Gastrocnemius medialis (tissue), 4 donors: ENCODE measurements around the gene RPL39L. TPM values are rescaled to one million over a fixed set of nuclear protein-coding genes. Genes with fewer than 3 reads are reported as not detected.
"Not testable (repeated sequence)": the region's sequence is repeated elsewhere in the genome, so short reads cannot be mapped to it uniquely, and the experiment has no call there.

Experiments used
- ATAC-seq, 2 donors: fragments of 150-250 bp; one replicate each; pipeline ENCODE4 v1.9.1; 2016
- DNase-seq, 2 donors: peaks; one replicate each; pipeline ENCODE4 v3.0.0-alpha.2; 2019
- H3K27ac ChIP-seq, 4 donors: fragments of 200-600 bp; sonication (generic); 1 replicate in 1 of 4; 2 replicates in 3 of 4; pipeline ENCODE4 v1.5.1; 2016 to 2018; ENCODE audit warnings: mild to moderate bottlenecking in 2 of 4, moderate library complexity in 1 of 4
- H3K27me3 ChIP-seq, 3 donors: fragments of 200-600 bp; sonication (generic) in 2 of 3; 1 replicate in 1 of 3; 2 replicates in 2 of 3; pipeline versions ENCODE4 v1.5.1 to v1.6.0; 2016 to 2019; ENCODE audit warnings: mild to moderate bottlenecking in 1 of 3, moderate library complexity in 1 of 3
- H3K36me3 ChIP-seq, 2 donors: fragments of 200-600 bp; sonication (generic) in 1 of 2; one replicate each; pipeline ENCODE4 v1.5.1; 2017 to 2018
- H3K4me1 ChIP-seq, 2 donors: fragments of 200-600 bp; sonication (generic) in 1 of 2; one replicate each; pipeline ENCODE4 v1.5.1; 2016 to 2017; ENCODE audit warnings: mild to moderate bottlenecking in 2 of 2
- H3K4me3 ChIP-seq, 4 donors: fragments of 200-600 bp; sonication (generic) in 3 of 4; 1 replicate in 1 of 4; 2 replicates in 3 of 4; pipeline ENCODE4 v1.5.1; 2016 to 2019; ENCODE audit warnings: mild to moderate bottlenecking in 2 of 4
- H3K9me3 ChIP-seq, 3 donors: fragments of 200-600 bp; sonication (generic) in 2 of 3; 1 replicate in 1 of 3; 2 replicates in 2 of 3; pipeline ENCODE4 v1.5.1; 2016 to 2019
- CTCF ChIP-seq, 5 experiments: fragments of 450-650 bp in 3 of 5; fragments of 200-600 bp in 2 of 5; sonication (generic) in 2 of 5; IDR thresholded peaks in 4 of 5; conservative IDR thresholded peaks in 1 of 5; 1 replicate in 4 of 5; 2 replicates in 1 of 5; pipeline ENCODE4 v1.5.1; 2016 to 2019; ENCODE audit warnings: antibody characterized with exemption in 5 of 5, mild to moderate bottlenecking in 3 of 5, moderate library complexity in 3 of 5
- POLR2A ChIP-seq, 2 donors: fragments of 450-650 bp; IDR thresholded peaks; one replicate each; pipeline ENCODE4 v1.6.1; 2017; ENCODE audit warnings: antibody characterized with exemption in 2 of 2, mild to moderate bottlenecking in 2 of 2, moderate library complexity in 2 of 2
- in situ Hi-C, 4 donors: fragments of 200-750 bp; cut with MboI; loops; one replicate each; pipeline versions ENCODE4 v1.15.0 to v1.8.0; 2017; ENCODE audit warnings: low sequenced_read_pairs in 4 of 4
- intact Hi-C: fragments of 100-400 bp; cut with DNase I; formaldehyde crosslinking; loops from one replicate; pipeline ENCODE4 v1.15.1; 2023; ENCODE audit warnings: low total_unique reads
- total RNA-seq, 4 donors: library from RNA; depleted of rRNA; stranded (reverse); fragments of >200 nt; gene quantifications; one replicate each; pipeline versions ENCODE4 v1.1.0 to v1.2.3, GENCODE V29; 2016

The RPL39L gene
- total RNA-seq, 4 donors from 2014 or later, result 0.71 to 1.6 TPM; not detected in 2

GRCh38 chr3:187136337-187136736 lies 3.0 kb downstream of the RPL39L start:
- in situ Hi-C loops (no loop called here), intact Hi-C loops (no loop called here)
- Histone ChIP-seq H3K4me3 (no peak overlapping the region), H3K4me1 (peaks cover 0 to 8% of the 10 kb centered on the region in 2 donors), H3K36me3 (no peaks in the 10 kb centered on the region), H3K9me3 (no peaks in the 10 kb centered on the region), H3K27ac (no peak overlapping the region), H3K27me3 (peaks cover 0 to 3% (median 0%) of the 10 kb centered on the region in 3 donors)
- DNase-seq, result no peak
- no peak for ATAC-seq
- no peak for TF ChIP-seq POLR2A (IDR thresholded peaks at IDR 0.05)
- no peak for TF ChIP-seq CTCF (IDR thresholded peaks at IDR 0.05 in 4 of 5, conservative IDR thresholded peaks at IDR 0.05 in 1 of 5)

DNA sequence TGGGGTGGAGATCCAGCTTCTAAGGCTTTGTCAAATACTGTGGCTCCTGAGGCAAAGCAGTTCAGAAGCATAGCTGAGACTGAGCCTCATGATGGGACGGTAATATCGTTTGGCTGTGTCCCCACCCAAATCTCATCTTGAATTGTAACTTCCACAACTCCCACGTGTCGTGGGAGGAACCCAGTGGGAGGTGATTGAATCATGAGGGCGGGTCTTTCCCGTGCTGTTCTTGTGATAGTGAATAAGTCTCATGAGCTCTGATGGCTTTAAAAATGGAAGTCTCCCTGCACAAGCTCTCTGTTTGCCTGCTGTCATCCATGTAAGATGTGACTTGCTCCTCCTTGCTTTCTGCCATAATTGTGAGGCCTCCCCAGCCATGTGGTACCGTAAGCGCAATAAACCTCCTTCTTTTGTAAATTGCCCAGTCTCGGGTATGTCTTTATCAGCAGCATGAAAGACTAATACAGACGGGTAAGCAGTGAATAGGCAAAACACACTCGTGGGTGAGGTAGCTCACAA lies 4.1 kb downstream of the RPL39L start:
- H3K27ac ChIP-seq, ATAC-seq, H3K4me1 ChIP-seq, H3K4me3 ChIP-seq, H3K27me3 ChIP-seq, intact Hi-C loops, DNase-seq, H3K36me3 ChIP-seq, in situ Hi-C loops, H3K9me3 ChIP-seq: not testable (repeated sequence)

DNA sequence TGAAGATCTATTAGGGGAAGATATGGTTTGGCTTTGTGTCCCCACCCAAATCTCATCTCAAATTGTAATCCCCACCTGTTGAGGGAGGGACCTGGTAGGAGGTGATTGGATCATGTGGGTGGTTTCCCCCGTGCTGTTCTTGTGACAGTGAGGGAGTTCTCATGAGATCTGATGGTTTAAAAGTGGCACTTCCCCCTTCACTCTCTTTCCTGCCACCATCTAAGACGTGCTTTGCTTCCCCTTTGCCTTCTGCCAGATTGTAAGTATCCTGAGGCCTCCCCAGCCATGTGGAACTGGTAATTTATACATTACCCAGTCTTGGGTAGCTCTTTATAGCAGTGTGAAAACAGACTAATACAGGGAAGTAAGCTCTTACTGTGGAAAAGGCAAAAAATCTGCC lies 6.1 kb downstream of the RPL39L start:
- H3K4me3 ChIP-seq, in situ Hi-C loops, H3K4me1 ChIP-seq, H3K9me3 ChIP-seq, DNase-seq, H3K27me3 ChIP-seq, intact Hi-C loops, ATAC-seq, H3K27ac ChIP-seq, H3K36me3 ChIP-seq: not testable (repeated sequence)

DNA sequence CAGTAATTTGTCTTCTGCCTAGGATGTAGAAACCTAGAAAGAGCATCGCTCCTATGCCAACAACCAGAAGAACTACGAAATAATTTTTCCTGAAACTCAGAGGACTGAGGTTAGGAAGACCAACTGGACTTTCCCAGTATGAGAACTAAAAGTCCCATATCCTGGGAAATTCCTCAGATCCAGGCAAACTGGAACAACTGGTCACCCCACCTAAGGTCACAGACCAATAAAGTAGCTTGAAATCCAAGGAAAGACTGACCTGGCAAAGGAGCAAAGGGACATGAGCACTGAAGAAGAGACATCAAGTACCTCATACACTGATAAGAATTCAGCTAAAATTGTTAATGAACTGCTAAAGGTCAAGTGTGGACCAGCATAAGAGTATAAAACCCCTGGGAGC lies 6.6 kb downstream of the RPL39L start:
- H3K36me3 ChIP-seq, result no peaks in the 10 kb centered on the region
- no peaks in the 10 kb centered on the region for H3K4me1 ChIP-seq

GRCh38 chr3:187131981-187132380 lies 7.3 kb downstream of the RPL39L start:
- Histone ChIP-seq H3K4me3 (no peak overlapping the region), H3K4me1 (no peaks in the 10 kb centered on the region), H3K27me3 (no peaks in the 10 kb centered on the region), H3K27ac (no peak overlapping the region), H3K36me3 (no peaks in the 10 kb centered on the region), H3K9me3 (no peaks in the 10 kb centered on the region)
- DNase-seq, result no peak
- intact Hi-C loops, result no loop called here
- in situ Hi-C loops, result no loop called here
- no peak for ATAC-seq
- TF ChIP-seq POLR2A (IDR thresholded peaks at IDR 0.05) (no peak), CTCF (IDR thresholded peaks at IDR 0.05 in 4 of 5, conservative IDR thresholded peaks at IDR 0.05 in 1 of 5) (no peak)

More for the DNA sequence above, 6.6 kb downstream of the RPL39L start:
- in situ Hi-C loops (no loop called here), intact Hi-C loops (no loop called here)
- TF ChIP-seq POLR2A (IDR thresholded peaks at IDR 0.05) (no peak), CTCF (IDR thresholded peaks at IDR 0.05 in 4 of 5, conservative IDR thresholded peaks at IDR 0.05 in 1 of 5) (no peak)
- Histone ChIP-seq H3K27me3 (no peaks in the 10 kb centered on the region), H3K9me3 (no peaks in the 10 kb centered on the region), H3K27ac (no peak overlapping the region), H3K4me3 (no peak overlapping the region)
- DNase-seq, result no peak
- ATAC-seq, result no peak
